Heart right ventricle (tissue), 16 donors: Measurements from ENCODE around the gene SLC39A11. TPM values are rescaled to one million over a fixed set of nuclear protein-coding genes. Genes with fewer than 3 reads are reported as not detected.

Source experiments
- ATAC-seq, 8 donors: fragments of 200-7000 bp; cut with Tn5 transposase; one replicate each; pipeline ENCODE4 v1.9.1; 2020; ENCODE audit warnings: mild to moderate bottlenecking in 8 of 8, moderate library complexity in 8 of 8, moderate number of reproducible peaks in 1 of 8
- DNase-seq, 2 donors: peaks; one replicate each; pipeline ENCODE4 v3.0.0-alpha.2; 2020
- H3K27ac ChIP-seq, 10 donors: fragments of 200-600 bp; sonication (generic) in 2 of 10; one replicate each; pipeline versions ENCODE4 v1.5.0 to v1.8.0; 2020 to 2022; ENCODE audit warnings: mild to moderate bottlenecking in 3 of 10
- H3K27me3 ChIP-seq, 7 donors: fragments of 200-600 bp; one replicate each; pipeline ENCODE4 v1.8.0; 2021 to 2022; ENCODE audit warnings: mild to moderate bottlenecking in 2 of 7
- H3K36me3 ChIP-seq, 9 donors: fragments of 200-600 bp; sonication (generic) in 1 of 9; one replicate each; pipeline versions ENCODE4 v1.5.0 to v1.8.0; 2020 to 2022; ENCODE audit warnings: mild to moderate bottlenecking in 2 of 9
- H3K4me1 ChIP-seq, 9 donors: fragments of 200-600 bp; sonication (generic) in 1 of 9; one replicate each; pipeline versions ENCODE4 v1.5.0 to v1.8.0; 2020 to 2022; ENCODE audit warnings: mild to moderate bottlenecking in 4 of 9
- H3K4me3 ChIP-seq, 10 donors: fragments of 200-600 bp; sonication (generic) in 2 of 10; one replicate each; pipeline versions ENCODE4 v1.5.0 to v1.8.0; 2020 to 2022; ENCODE audit warnings: mild to moderate bottlenecking in 7 of 10, moderate library complexity in 2 of 10
- H3K9me3 ChIP-seq, 11 donors: fragments of 200-600 bp in 10 of 11; sonication (generic) in 2 of 11; one replicate each; pipeline versions ENCODE4 v1.5.0 to v1.8.0; 2013 to 2022; ENCODE audit warnings: mild to moderate bottlenecking in 2 of 11, control low read depth in 1 of 11, moderate library complexity in 1 of 11
- WGBS, 2 donors: extraction: QIAGEN DNeasy Blood & Tissue Kit; methylation state at CpG; one replicate each; pipeline ENCODE4 v1.1.7; 2013; ENCODE audit warnings: inconsistent platforms in 1 of 2; 5-methylcytosine and 5-hydroxymethylcytosine counted together
- intact Hi-C, 10 donors: fragments of 100-400 bp; cut with DNase I; formaldehyde crosslinking; loops; one replicate each; pipeline versions ENCODE4 v1.11.1 to v1.14.2; 2022
- polyA plus RNA-seq, 2 donors: library from polyadenylated mRNA; stranded (reverse); fragments of 200-250 nt; gene quantifications; one replicate each; pipeline ENCODE4 v1.2.3, GENCODE V29; 2013
- total RNA-seq, 10 donors: library from RNA; stranded (reverse); fragmentation: NEBNext Ultra II Directional in 3 of 10; extraction: Animal tissue kit (Norgen Biotek cat#: 25700) in 3 of 10; gene quantifications; one replicate each; pipeline versions ENCODE4 v1.2.1 to v1.2.4, GENCODE V29; 2021 to 2023
- TF ChIP-seq, protein P1 (sequence below), 9 donors: fragments of 200-600 bp; sonication (generic) in 2 of 9; IDR thresholded peaks; one replicate each; pipeline versions ENCODE4 v1.5.0 to v1.8.0; 2021 to 2022; ENCODE audit warnings: antibody characterized with exemption in 9 of 9, mild to moderate bottlenecking in 5 of 9, moderate library complexity in 1 of 9
- donor health status: Arrhythmogenic right ventricular cardiomyopathy.
- donor health status: ischemic (EF 13 %, LVEDD 7.1; RV severe dilation, severe dysfunction).
- donor health status: healthy with polysubstance abuse.
- donor health status: DM: no; HTN: yes; CAD: no.
- donor health status: DM: no; HTN: no; CAD: no.
- donor health status: ischemic (EF 25% LVEDD 6.9; RV normal size, moderate dysfunction).
- donor health status: ischemic (EF 25% LVEDD 5.7; RV mildly dilated, moderate dysfunction).
- donor health status: healthy.
- donor health status: DM: yes; HTN: yes; CAD: no.
- donor health status: Ischemic cardiomyopathy.
- donor health status: ischemic (EF 35%, LVEDD 5.7; RV mildly dilated, moderate dysfunction).
- donor health status: nonischemic (EF 11% LVEDD 7.7; RV severe dilation, severe dysfunction).
- donor health status: DM: yes; HTN: yes; CAD: no.
- donor health status: PGD.
- donor health status: ischemic (EF 29% LVEDD 5.4; RV normal size, mild dysfunction).
- donor health status: nonischemic (EF 23%, LVEDD 6.1; RV moderate dilation, normal function).

Gene SLC39A11
- total and polyA plus RNA-seq, 12 donors, result 2.4 to 11.3 (median 6.4) TPM

DNA sequence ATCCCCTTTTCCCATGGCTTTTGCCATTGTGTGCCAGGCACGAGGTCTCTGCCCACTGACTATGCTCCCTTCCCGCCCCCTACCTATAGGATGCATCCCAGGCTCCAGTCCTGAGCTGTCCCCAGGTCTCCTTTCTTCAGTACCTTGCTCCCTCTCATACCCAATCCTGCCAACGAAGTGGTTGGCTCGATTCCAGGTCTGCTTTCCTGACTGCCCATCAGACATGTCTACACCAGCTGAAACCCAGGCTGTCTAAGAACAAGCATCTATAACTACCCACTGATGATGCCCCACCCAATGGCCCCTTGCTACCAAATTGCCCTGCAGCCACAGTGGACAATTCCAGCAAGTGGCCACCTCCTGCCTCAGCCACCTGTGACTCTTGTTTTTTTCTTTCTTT, 492.6 kb downstream of the SLC39A11 start:
- H3K27me3 ChIP-seq, result peaks cover 0 to 43% (median 7%) of the 10 kb centered on the region in 7 donors
- H3K27ac ChIP-seq, result no peak overlapping the region
- no peaks in the 10 kb centered on the region for H3K36me3 ChIP-seq
- TF ChIP-seq, protein P1, sequence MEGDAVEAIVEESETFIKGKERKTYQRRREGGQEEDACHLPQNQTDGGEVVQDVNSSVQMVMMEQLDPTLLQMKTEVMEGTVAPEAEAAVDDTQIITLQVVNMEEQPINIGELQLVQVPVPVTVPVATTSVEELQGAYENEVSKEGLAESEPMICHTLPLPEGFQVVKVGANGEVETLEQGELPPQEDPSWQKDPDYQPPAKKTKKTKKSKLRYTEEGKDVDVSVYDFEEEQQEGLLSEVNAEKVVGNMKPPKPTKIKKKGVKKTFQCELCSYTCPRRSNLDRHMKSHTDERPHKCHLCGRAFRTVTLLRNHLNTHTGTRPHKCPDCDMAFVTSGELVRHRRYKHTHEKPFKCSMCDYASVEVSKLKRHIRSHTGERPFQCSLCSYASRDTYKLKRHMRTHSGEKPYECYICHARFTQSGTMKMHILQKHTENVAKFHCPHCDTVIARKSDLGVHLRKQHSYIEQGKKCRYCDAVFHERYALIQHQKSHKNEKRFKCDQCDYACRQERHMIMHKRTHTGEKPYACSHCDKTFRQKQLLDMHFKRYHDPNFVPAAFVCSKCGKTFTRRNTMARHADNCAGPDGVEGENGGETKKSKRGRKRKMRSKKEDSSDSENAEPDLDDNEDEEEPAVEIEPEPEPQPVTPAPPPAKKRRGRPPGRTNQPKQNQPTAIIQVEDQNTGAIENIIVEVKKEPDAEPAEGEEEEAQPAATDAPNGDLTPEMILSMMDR (IDR thresholded peaks at IDR 0.05), result no peak
- DNase-seq (no peak), ATAC-seq (no peak)
- intact Hi-C loops, result no loop called here
- WGBS, 2 donors, result 65 to 70% methylated on average over 4 of the region's 4 CpGs
- peaks cover 0 to 10% (median 0%) of the 10 kb centered on the region in 9 donors for H3K4me1 ChIP-seq
- no peaks in the 10 kb centered on the region for H3K9me3 ChIP-seq
- no peak overlapping the region for H3K4me3 ChIP-seq

DNA sequence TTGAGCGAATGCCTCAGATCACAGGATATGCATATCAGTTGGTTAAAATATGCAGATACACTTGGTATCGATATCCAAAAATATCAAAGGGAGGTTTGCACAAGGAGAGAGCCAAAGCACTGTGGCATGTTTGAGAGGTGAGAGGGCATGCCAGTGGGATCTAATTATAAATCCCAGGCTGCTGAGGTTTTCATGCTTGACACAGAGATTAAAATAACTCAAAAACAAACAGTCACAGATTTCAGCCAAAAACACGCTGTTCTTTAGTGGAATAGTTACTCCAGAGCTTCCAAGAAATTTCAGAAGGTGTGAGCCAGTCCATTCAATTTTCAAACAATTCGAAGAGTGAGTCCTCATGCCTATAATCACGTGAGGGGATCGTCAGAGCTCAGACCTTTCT, 493.8 kb downstream of the SLC39A11 start:
- Histone ChIP-seq H3K4me3 (no peak overlapping the region), H3K36me3 (no peaks in the 10 kb centered on the region), H3K27me3 (peaks cover 0 to 47% (median 17%) of the 10 kb centered on the region in 7 donors), H3K4me1 (peaks cover 0 to 10% (median 0%) of the 10 kb centered on the region in 9 donors), H3K9me3 (no peaks in the 10 kb centered on the region), H3K27ac (no peak overlapping the region)
- TF ChIP-seq, protein P1 (IDR thresholded peaks at IDR 0.05), result no peak
- intact Hi-C loops, result no loop called here
- WGBS, 2 donors, result 36 to 43% methylated on average over 6 of the region's 6 CpGs
- ATAC-seq (no peak), DNase-seq (no peak)

DNA sequence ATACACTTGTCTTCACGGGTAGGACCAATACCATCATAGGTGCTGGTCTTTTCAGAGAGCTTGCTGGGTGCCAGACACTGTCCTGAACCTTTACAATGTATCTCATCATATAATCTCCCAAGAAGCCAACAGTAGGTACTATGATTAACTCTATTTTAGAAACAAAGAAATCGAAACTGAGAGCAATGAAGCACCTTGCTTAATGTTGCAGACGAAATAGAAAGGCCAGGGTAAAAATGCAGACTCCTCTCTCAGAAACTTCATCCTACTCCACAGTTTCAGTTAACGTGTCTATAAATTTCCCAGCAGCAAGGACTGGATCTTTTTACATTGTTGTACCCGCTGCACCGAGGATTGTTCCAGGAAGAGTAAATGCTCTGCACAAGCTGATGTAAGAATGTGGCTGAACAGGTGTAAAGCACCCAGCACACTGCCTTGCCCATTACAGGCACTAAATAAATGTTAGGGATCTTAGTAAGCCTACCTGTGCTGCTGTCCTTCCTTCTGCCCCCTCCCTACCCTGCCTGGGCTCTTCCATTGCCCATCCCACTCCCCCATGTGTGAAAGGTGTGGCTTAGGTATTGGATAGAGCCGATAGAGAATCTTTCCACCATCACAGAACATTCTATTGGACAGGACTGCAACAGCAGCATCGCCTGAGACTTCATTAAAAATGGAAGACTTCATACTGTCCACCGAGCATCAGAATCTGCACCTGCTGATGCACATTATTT, 495.0 kb downstream of the SLC39A11 start:
- no peaks in the 10 kb centered on the region for H3K36me3 ChIP-seq
- no peak overlapping the region for H3K27ac ChIP-seq
- TF ChIP-seq, protein P1 (IDR thresholded peaks at IDR 0.05), result no peak
- intact Hi-C loops, result no loop called here
- no peak overlapping the region for H3K4me3 ChIP-seq
- no peak for ATAC-seq
- no peak for DNase-seq
- H3K9me3 ChIP-seq, result no peaks in the 10 kb centered on the region
- H3K4me1 ChIP-seq, result peaks cover 0 to 14% (median 1%) of the 10 kb centered on the region in 9 donors
- peaks cover 0 to 51% (median 29%) of the 10 kb centered on the region in 7 donors for H3K27me3 ChIP-seq
- 76 to 79% methylated on average over 9 of the region's 9 CpGs for WGBS, 2 donors

Other genes with a start within 250 kb of the SLC39A11 start
- 1 to 10 TPM in 2 of 10 donors, under 1 TPM in 8; 0.04 to 1.2 (median 0.44) TPM for gene SSTR2, start 72.3 kb upstream of the SLC39A11 start, total RNA-seq
- under 1 TPM; 0.16 to 0.37 TPM for gene SSTR2, start 72.3 kb upstream of the SLC39A11 start, polyA plus RNA-seq
- 10 to 100 TPM; 44.4 to 70.6 (median 58.0) TPM for gene COG1, start 100.4 kb upstream of the SLC39A11 start, total RNA-seq
- gene COG1, start 100.4 kb upstream of the SLC39A11 start, polyA plus RNA-seq, result 10 to 100 TPM; 27.1 to 97.2 TPM
- gene CPSF4L, start 169.2 kb upstream of the SLC39A11 start, total RNA-seq, result not detected
- gene CPSF4L, start 169.2 kb upstream of the SLC39A11 start, polyA plus RNA-seq, result not detected
- 10 to 100 TPM; 22.0 to 87.6 (median 32.1) TPM for gene CDC42EP4, start 219.3 kb upstream of the SLC39A11 start, total RNA-seq
- gene CDC42EP4, start 219.3 kb upstream of the SLC39A11 start, polyA plus RNA-seq, result 10 to 100 TPM; 18.6 to 32.8 TPM